Fibroblast of pulmonary artery (primary cell): ENCODE data around the gene COL15A1.

ENCODE experiments used
- DNase-seq: peaks from one replicate; pipeline ENCODE4 v3.0.0-alpha.2; 2010; ENCODE audit warnings: low read depth
- H3K4me3 ChIP-seq: replicated peaks from 2 replicates; pipeline ENCODE4 v1.5.1; 2011; ENCODE audit warnings: low read depth, mild to moderate bottlenecking, control low read depth, low read length, moderate library complexity
- CTCF ChIP-seq: IDR thresholded peaks from 2 replicates; pipeline ENCODE4 v1.5.1; 2011; ENCODE audit warnings: mild to moderate bottlenecking, control low read depth, low read length, inconsistent platforms; ENCODE audit errors: missing control alignments

COL15A1 gene

GRCh38 chr9:99103901-99104458 lies 160.3 kb downstream of the COL15A1 start:
- no peak for TF ChIP-seq CTCF
- DNase-seq: peak; percentile 48
- H3K4me3 ChIP-seq: peak overlapping the region; percentile 60

GRCh38 chr9:99104459-99105151 lies 160.9 kb downstream of the COL15A1 start, which contains the start of gene TGFBR1:
TGFBR1 (plus strand) TSS chr9:99105113; CDS start chr9:99105206, 93 bp downstream.
- H3K4me3 ChIP-seq: peak within 1 kb of the TSS; percentile 75
- TF ChIP-seq CTCF: no peak
- DNase-seq: peak; percentile 90

GRCh38 chr9:99105152-99106043 lies 161.7 kb downstream of the COL15A1 start:
- peak overlapping the region; percentile 75 for H3K4me3 ChIP-seq
- peak; percentile 71 for DNase-seq

DNA sequence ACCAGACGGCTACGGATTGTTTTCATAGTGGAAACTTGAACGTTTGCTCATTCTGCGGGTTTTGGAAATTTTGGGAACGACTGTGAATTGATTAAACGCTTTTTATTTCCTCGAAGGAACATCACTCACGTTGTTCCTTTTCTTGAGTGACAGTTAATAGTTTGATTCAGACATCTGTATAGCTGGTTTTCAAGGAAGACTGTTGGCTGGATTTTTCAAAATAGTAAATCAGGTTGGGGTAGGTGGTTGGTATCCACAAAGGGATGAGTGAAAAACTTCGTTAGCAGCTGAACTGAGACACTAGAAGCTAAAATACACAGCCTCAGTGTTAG lies 162.3 kb downstream of the COL15A1 start:
- TF ChIP-seq CTCF: no peak
- H3K4me3 ChIP-seq: peak overlapping the region; percentile 75
- DNase-seq: no peak

More at GRCh38 chr9:99105152-99106043, 161.7 kb downstream of the COL15A1 start:
- TF ChIP-seq CTCF: no peak

- no peak for TF ChIP-seq CTCF
- no peak overlapping the region for H3K4me3 ChIP-seq
- no peak for DNase-seq
Observed at GRCh38 chr9:99107421-99107820, 163.7 kb downstream of the COL15A1 start.

DNA sequence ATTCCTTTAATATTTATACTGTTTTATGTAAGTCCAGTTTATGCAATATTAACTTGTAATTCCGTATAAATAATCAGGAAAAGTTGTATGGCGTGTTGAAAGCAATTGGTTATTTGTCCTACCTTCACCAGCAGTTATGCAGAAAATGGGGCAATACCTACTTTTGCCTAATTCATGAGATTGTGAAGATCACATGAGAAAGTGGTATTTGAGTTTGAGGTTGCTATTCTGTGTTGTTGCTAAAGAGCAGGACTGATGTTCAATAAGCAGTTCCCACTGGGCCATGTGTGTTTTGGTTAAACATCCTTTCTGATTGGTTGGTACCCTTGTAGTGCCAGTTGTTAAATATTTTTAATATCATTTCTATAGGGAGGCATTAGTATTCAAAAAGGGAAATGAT lies 164.4 kb downstream of the COL15A1 start:
- no peak for DNase-seq
- TF ChIP-seq CTCF: no peak
- no peak overlapping the region for H3K4me3 ChIP-seq
